Cerebellar nuclear complex (tissue), 1 donor: ENCODE results near the gene DYNAP.

ENCODE experiments used
- DNase-seq, 2 experiments: peaks; one replicate each; lab custom pipeline; 2025; lab: John Stamatoyannopoulos, UW

The DYNAP gene, protein sequence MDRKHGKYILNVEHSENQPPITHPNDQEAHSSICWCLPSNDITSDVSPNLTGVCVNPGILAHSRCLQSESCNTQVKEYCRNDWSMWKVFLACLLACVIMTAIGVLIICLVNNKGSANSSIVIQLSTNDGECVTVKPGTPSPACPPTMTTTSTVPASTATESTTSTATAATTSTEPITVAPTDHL

DNA sequence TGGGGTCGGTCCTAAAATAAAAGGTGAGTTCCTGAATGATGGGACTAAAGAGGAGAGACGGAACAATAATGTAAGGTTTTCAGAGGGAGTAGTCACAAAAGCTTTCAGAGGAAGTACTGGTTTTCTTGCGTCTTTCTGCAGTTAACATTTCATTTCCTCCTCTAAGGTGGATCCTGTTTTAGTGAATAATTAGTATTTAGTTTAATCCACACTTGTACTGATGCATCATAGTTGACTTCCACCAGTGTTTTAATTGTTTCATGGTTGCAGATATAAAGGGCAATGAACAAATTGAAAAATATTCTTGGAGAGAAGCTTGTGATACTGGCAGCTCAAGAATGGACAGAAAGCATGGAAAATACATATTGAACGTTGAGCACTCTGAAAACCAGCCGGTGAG, at the start of gene DYNAP:
Gene DYNAP, plus strand, starts transcription at position 301 of the 400 bp plus-strand sequence. Its CDS starts 38 bp downstream, at position 339.
- DNase-seq = no peak

DNA sequence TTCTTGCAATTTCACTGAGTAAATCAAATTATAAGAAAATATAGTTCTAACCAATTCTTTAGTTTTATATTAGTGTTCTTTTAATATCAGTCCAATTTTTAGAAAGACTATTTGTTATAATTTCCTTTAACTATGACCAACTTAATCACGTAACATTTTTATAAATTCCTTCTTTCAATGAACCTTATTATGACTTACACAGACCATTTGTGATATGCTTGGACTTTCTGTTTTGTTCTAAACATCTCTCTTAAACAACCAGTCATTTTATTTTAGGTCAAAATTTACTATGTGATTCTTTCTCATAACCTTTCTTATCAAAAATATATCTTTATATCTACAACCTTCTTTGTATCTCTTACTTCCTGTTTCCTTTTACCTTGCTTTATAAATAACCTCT, 39.5 kb upstream of the DYNAP start:
- DNase-seq = no peak

DNA sequence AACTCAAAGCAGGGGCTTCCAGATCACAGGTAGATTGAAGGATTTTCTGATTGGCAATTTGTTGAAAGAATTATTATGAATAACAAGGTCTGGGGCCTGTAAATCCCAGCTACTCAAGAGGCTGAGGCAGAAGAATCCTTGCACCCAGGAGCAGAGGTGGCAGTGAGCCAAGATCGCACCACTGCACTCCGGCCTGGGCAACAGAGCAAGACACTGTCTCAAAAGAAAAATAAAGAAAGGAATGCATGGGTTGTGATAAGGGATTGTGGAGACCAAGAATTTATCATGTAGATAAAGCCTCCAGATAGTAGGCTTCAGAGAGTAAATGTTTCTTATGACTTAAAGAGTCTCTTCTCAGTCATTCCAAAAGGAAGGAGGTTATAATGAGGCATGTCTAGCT, 35.8 kb upstream of the DYNAP start:
- DNase-seq = no peak

DNA sequence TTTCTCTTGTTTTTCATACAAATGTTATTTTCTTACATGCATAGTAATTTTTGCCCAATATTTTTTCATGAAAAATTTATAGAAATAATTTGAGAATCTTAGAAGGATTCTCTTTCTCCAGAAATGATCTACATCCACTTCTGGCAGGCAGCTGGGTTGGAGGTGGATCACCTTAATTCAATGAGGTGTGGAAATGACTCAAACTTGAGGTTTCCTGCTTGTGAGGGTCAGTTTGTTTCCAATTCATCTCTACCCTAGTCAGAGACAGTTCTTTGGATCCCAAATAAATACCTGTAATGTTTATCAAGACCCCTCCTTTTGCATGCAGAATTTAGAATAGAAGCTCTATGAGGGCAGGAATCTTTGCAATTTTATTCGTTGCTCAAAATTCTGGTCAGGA, 35.0 kb upstream of the DYNAP start:
- DNase-seq = no peak

DNA sequence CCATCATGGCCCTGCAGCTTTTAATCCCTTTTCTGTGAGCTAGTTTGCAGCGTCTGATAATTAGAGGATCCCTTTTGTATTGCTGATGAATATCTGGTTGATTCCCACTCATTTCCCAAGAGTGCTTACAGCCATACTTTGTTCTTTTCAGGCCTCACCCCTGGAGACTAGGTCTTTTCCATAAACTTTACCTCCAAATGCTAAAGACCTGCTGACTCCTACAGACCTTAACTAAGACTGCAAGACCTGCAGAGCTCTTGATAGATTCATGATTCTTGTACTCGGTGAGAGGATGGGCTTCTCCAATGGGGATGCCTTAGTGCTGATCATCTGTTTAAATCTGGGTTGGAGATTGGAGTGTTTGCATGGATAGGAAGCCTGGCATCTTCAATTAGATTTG, 33.1 kb upstream of the DYNAP start:
- no peak for DNase-seq

DNA sequence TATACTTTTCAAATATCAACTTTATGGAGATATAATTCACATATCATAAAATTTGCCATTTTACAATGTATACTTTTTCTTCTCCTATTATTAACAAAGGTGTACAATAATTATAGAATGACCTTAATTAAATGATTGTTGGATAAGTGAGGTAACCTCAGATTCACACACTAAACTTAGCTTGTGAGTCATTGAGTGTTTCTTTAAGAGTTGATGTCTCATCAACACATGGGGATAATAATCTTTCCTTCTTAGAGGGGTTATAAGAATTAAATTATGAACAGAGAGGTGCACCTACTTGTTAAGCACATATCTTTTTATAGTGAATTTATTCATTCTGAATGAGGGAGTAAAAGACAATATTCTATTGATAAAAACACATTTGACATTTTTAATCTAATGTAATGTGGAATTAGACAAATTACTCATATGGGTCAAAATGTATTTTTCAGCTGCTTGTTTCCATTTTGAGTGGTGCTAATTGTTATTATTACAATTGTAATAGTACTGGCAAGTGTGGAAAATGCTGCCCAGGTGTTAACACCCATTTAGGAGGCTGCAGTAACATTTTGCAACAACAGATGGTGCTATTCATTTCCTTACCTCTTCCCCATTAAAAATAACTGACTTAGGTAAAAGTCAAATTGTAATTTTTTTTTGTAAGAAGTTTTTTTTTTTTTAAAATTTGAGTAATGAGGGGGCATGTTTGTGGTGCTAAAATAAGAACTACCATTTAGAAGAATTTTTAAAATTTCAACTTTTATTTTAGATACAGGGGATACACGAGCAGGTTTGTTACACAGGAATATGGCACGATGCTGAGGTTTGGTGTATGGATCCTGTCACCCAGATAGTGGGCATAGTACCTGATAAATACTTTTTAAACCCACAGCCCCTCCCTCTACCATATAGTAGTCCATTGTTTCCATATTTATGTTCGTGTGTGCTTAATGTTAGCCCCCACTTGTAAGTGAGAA, 32.1 kb upstream of the DYNAP start:
- DNase-seq = no peak

DNA sequence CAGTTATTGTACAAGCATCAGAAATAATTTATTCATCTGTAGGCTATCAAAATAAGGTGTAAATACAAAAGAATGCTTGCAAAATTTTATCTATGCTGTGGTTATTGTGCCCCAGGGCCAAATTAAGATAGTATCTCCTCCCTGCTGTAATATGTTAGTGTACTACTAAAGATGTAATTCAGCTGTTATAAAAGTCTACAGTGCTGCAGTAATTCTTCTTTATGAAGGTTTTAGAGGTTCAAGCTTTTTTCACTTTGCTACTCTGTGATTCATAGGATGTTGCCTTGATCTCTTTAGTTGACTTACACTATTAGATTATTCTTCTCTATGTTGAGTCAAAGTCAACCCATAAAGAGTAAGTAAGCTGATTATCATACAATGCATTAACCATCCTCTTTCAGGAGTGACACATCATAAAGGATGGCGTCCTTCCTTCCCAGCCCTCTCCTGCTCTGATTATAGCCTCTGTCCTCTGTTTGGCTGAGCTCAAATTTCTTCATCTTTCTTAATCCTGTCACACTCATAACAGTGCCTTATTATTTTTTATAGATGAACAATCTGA, 29.3 kb upstream of the DYNAP start:
- no peak for DNase-seq

DNA sequence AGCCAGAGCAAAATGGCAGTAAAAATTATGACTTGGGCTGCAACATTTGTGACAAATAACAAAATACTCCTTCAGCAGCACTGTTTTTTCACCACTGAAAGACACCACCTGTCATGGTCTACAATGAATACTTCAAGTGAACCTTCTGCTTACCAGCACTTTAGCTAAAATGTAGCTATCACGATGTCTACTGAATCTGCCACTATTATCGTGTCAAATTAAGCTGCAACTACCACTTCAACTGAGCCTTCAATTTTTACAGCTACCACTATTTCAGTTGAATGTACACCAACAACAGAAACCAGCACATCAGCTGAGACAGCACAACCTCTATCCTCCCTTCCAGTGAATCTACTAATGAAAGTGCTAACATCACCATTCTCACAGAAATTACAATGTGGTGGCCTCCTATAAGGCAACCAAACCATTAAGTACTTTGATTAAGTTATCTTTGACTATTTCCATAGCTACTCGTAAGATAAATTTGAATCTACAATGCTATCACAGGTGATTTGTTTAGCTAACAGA, 10.8 kb upstream of the DYNAP start:
- no peak for DNase-seq

DNA sequence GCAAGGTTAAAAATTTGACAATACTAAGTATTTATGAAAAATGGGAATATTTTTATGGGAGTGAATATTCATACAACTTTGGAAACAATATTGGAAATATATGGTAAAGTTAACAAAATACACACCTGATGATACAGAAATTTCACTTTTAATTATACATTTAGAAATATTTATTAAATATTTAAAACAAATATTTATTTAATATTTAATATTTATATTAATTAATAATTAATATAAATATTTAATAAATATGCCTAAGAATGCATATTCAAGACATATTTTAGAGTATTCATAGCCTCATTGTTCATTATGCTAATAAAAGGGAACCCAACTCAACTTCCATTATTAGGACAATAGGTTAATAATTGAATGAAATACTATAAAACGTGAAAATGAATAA, 7.0 kb upstream of the DYNAP start:
- DNase-seq = no peak

DNA sequence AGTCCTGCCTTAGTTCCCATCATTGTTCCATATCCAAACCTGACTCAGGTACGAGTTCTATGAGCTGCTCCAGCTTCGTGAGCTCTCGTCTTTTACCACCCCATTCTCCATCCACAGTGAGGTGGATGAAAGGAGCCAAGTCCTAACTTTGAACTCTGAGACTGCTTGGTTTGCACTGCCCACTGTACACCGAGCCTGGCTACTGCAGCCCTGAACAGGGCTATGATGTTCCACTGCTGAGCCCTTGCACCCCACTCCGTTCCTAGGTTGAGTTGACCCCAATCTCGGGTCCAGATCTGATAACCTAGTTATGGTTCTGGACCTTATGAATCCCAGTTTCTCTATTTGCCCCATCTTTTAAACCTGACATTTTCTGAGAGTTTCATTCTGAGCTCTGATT, 5.3 kb upstream of the DYNAP start:
- no peak for DNase-seq

DNA sequence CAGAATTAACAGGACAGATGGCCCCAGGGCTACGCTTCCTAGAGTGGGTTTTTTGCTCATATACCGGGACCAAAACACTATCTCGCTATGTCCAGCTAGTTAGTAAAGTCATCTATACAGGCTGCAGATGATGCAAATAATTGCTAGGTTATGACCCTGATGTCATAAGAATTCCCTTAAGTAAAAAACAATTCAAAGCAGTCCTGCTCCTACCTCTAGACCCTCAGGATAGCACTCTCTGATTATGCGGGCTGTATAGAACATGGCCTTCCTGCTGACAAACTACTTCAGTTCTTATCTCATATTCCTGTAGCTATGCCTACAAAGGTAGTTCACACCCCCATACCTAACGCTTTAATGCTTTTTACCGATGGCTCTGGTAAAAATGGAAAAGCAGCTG, 13.2 kb downstream of the DYNAP start:
- DNase-seq = no peak

DNA sequence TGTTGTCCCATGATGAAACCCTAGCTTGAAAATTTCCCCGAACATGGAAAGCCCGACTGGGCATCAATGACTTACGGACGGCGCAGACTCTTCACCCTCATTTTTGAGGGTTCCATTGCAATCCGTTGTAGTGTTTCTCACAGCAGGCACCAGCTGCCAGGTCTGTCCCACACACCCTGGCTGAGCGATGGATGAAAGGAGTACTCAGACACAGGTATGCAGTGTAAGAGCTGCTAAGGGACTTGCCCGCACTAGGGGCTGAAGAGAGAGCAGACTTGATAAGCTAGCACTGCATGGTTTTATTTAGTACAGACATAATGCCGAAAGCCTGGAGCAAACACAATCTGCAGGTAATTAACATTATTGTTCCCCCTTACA, 15.8 kb downstream of the DYNAP start:
- DNase-seq = no peak

DNA sequence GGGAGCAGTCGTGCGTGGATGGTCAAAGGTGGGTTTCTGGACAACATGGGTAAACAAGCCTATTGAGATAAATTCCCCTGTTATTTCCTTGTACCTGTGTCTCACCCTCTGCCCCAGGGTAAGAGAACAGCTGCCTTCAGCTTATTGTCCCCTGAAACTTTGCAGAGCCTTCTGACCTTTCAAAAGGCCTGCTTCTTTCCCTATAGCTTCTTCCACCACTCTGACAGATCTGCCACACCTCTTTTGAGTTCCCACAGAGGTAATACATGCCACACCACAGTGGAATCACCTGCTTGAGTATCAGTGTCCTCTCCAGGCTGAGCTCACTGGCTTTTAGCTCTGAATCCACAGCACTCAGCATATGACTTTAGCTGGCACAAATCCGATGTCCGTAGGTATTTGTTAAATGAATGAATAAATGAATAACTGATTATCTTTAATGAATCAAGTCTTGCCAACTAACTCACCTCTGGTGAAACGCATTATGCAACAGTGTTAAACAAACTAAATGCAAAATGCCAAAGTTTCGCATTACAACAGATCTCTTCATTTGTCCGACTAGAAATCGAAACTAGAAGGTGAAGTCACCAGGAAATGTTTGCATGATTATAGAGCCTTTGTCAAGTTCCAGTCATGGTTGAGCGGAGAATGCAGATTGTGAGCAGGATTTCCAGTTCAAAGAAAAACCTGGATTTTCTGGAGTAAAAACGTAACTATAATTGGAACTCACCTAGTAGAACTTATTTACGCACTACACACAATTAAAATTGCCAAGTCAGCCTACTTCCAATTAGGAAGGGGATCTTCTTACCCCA, 16.4 kb downstream of the DYNAP start:
- no peak for DNase-seq

DNA sequence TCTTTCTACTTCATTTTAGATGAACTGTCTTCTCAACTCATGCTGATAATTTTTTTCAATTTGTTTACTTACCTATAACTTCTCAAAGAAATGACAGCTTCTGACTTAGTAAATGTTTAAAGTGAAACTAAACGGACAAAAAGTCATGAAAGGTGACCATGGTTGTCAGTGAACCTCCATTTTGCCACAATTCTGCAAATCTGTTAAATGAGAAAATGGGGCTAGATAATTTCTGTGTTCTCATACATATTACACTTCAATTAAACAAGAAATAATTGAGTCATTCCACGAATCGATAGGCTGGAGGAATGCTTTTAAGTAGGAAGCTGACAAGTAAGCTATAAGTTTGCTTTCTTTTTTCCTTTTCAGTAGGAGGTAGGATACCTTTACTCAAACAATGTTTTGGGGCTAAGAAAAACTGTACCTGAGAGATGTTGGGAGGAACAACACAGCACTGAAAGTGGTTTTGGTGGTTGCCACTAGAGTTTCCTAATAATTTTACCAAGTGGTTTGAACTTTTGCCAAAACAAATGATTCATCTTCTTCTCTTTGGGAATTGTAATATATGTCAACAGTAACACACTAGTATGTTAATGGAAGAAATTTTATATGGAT, 17.1 kb downstream of the DYNAP start:
- no peak for DNase-seq

DNA sequence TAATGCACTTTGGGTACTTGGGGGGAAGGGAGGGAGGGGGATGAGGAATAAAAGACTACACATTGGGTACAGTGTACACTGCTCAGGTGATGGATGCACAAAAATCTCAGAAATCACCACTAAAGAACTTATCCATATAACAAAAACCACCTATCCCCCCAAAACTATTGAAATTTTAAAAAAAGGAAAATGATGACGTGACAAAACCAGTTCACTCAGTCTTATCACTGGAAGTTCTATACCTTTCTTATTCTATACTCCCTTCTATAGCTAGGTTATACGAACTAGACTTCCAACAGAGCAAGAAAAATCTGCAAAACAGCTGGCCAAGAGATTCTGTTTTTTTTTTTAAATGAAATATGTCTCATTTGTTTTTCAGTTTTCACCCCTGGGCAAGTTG, 20.8 kb downstream of the DYNAP start:
- DNase-seq = no peak

DNA sequence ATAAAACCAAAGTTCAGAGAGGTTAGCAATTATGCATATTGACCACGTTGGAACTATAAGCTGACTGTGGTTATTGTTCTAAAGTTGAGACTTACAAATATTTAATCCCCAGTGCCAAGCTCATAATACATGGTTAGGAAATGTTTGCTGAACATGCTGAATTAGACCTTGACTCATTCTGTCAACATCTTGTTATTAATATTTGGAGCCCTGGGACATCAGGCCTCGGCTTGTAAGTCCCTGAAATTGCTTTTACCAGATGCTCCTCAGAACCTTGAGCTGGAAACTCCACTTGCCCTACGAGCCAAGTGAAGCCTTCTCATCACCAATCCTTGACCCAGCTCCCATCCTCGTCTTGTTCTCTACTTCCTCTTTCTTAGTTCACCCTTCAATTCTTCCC, 21.2 kb downstream of the DYNAP start:
- DNase-seq = no peak

DNA sequence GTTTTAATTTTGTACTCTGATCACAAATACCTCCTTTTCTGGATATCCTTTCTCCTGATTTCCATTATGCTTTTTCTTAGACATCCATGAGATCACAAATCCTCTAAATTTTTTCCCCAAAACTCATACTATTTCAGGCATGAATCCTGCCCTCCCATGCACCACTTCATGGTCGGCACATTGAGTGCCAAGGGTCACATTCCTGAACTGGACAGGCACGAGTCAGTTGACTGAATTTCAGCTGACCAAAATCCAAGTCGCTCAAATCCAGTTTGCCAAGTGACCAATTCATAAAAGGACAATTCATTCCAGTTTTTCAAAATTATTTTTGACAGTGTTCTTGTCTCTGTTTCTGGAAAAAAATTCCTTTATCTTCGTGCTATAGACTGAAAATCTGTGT, 22.1 kb downstream of the DYNAP start:
- DNase-seq = no peak

DNA sequence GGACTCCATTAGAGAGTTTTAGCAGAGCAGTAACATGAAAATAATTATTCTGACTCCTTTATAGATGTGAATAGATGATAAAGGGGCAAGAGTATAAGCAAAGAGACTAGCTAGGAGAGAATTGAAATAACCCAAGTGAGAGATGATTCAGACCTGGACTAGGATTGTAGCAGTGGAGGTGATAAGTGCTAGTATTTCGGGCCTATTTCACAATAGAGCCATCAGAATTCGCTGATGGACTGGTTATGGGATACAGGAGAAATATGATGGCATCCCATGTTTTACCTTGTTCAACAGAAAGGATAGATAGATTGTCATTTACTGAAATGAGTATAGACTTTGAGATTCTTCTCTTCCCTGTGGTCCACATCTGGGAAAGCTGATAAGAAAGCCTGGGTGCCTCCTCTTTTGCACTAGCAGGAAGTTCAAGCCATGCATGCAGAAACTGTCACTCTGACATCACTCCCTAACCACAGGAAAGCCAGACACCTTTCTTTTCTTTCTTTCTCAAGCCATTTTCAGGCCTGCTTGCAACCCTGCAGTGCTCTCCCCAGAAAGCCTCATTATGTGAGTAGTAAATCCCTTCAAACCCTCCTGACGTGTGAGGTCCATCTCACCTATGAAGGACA, 25.3 kb downstream of the DYNAP start:
- DNase-seq = no peak

DNA sequence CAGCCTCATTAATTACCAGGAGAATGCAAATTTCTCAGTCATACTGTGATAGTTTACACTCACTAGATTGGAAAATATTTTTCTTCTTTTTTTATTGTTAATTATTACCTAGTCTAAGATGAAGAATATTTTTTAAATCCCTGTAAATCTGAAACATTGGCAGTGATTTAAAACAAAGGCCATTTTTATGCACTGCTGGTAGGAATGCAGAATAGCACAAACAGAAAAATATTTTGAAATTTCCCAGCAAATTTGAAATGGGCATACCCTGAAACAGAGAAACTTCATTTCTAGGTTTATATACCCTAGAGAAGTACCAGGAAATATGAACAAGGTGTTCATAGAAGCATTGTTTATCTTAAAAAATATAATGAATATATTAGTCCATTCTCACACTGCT, 31.0 kb downstream of the DYNAP start:
- DNase-seq = no peak

DNA sequence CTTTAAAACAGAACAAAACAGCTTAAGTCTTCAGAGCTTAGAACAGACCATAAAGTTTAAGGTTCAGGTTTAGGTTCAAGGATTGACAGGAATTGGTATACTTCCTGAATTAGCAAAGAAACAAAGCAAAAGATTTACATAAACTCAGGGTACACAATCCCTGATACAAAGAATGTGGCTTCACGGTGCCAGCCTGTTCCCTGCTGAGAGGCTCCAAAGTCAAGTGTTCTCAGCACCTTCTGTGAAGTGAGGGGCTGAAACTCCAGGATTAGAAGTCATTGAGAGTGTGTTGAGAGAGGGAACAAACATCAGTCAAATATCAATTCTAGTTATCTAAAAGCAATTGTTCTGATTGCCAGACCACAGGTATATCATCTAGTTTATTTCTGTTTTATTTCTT, 35.7 kb downstream of the DYNAP start:
- DNase-seq = no peak

DNA sequence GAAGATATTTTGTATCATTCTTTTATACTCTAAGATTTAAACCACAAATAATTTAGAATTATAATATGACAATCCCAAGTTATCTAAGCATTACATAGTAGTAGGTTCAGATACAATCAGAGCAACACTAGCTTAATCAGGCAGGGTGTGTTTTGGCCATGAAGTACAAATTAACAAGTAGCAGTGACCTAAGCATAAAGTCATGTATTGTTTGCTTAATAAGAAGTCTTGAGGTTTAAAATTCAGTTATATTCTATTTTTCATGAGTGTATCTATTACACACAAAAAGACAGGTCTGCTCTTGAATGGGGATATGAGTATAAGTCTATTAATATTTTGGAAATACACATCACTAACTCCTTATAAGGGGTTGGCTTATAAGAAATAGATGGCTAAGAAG, 39.9 kb downstream of the DYNAP start:
- no peak for DNase-seq
